Pancreas (tissue), 10 donors: ENCODE data around the gene WDR83. TPM values are rescaled to one million over a fixed set of nuclear protein-coding genes. Genes with fewer than 3 reads are reported as not detected.

ENCODE experiments used
- ATAC-seq, 4 donors: fragments of 200-7000 bp; cut with Tn5 transposase; one replicate each; pipeline versions ENCODE4 v1.8.0 to v1.9.1; 2020; ENCODE audit warnings: mild to moderate bottlenecking in 4 of 4, moderate library complexity in 4 of 4
- DNase-seq, 6 donors: peaks; one replicate each; pipeline ENCODE4 v3.0.0-alpha.2; 2020
- FAIRE-seq: peaks from 2 replicates; lab custom pipeline; 2012; peaks lifted over from hg19 to GRCh38; lab: Jason Lieb, UNC
- H3K27ac ChIP-seq, 4 donors: fragments of 200-600 bp; sonication (generic); 1 replicate in 3 of 4; 2 replicates in 1 of 4; pipeline versions ENCODE4 v1.5.0 to v1.8.0; 2020
- H3K27me3 ChIP-seq, 4 donors: fragments of 200-600 bp; one replicate each; pipeline ENCODE4 v1.8.0; 2021
- H3K36me3 ChIP-seq, 3 donors: fragments of 200-600 bp; sonication (generic) in 1 of 3; one replicate each; pipeline versions ENCODE4 v1.5.0 to v1.8.0; 2020 to 2021
- H3K4me1 ChIP-seq, 3 donors: fragments of 200-600 bp; one replicate each; pipeline ENCODE4 v1.8.0; 2021
- H3K4me3 ChIP-seq, 4 donors: fragments of 200-600 bp; sonication (generic) in 2 of 4; one replicate each; pipeline versions ENCODE4 v1.5.0 to v1.8.0; 2020 to 2021
- H3K9me3 ChIP-seq, 4 donors: fragments of 200-600 bp; one replicate each; pipeline ENCODE4 v1.8.0; 2021
- WGBS, 2 donors: extraction: QIAGEN DNeasy Blood & Tissue Kit; methylation state at CpG; one replicate each; pipeline ENCODE4 v1.1.7; 2013; 5-methylcytosine and 5-hydroxymethylcytosine counted together
- intact Hi-C, 3 donors: fragments of 100-400 bp; cut with DNase I; formaldehyde crosslinking; loops; one replicate each; pipeline versions ENCODE4 v1.11.1 to v1.14.2; 2022
- polyA plus RNA-seq, 2 donors: library from polyadenylated mRNA; stranded (reverse); fragments of 200-250 nt; gene quantifications; one replicate each; pipeline ENCODE4 v1.2.3, GENCODE V29; 2013
- total RNA-seq, 6 donors: library from RNA; stranded (reverse); fragmentation: NEBNext Ultra II Directional in 4 of 6; extraction: Animal tissue kit (Norgen Biotek cat#: 25700) in 4 of 6; gene quantifications; one replicate each; pipeline versions ENCODE4 v1.2.1 to v1.2.4, GENCODE V29; 2021 to 2023
- TF ChIP-seq, protein P1 (sequence below), 4 donors: fragments of 200-600 bp; sonication (generic) in 3 of 4; IDR thresholded peaks; one replicate each; pipeline versions ENCODE4 v1.5.0 to v1.8.0; 2021; ENCODE audit warnings: antibody characterized with exemption in 4 of 4
- donor health status: healthy with polysubstance abuse.
- donor health status: DM: no; HTN: no; CAD: no; lungs with moderate emphysema.
- donor health status: DM: no; HTN: no; CAD: no.
- donor health status: control.
- donor health status: control.
- donor health status: Bipolar disorder and iron deficiency.
- donor health status: DM: yes; HTN: yes; CAD: no.
- donor health status: DM: no; HTN: no; CAD: no.
- donor health status: DM: no; HTN: no; CAD: no.
- donor health status: DM: yes; HTN: yes; CAD: no.

WDR83 gene
- total and polyA plus RNA-seq, 8 donors = 3.5 to 28.1 (median 7.5) TPM

DNA sequence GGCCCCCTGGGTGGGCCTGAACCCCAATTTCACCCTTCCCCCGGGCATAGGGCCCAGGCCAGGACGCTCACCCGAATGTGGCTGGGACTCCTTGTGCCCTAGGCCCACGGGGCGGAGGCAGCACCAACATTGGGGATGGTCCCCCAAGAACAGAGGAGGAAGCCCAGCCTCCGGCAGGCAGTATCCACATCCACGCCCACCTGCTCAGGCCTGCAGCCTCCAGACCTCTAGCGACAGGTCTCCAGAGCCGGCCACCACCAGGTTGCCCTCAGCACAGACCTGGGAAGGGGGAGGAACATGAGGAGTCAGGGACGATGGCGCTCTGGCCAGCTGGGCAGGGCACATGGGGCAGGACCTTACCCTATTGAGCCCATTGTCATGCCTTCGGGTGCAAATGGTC is 22.4 kb downstream of the WDR83 start:
- H3K4me3 ChIP-seq = no peak overlapping the region
- TF ChIP-seq, protein P1, sequence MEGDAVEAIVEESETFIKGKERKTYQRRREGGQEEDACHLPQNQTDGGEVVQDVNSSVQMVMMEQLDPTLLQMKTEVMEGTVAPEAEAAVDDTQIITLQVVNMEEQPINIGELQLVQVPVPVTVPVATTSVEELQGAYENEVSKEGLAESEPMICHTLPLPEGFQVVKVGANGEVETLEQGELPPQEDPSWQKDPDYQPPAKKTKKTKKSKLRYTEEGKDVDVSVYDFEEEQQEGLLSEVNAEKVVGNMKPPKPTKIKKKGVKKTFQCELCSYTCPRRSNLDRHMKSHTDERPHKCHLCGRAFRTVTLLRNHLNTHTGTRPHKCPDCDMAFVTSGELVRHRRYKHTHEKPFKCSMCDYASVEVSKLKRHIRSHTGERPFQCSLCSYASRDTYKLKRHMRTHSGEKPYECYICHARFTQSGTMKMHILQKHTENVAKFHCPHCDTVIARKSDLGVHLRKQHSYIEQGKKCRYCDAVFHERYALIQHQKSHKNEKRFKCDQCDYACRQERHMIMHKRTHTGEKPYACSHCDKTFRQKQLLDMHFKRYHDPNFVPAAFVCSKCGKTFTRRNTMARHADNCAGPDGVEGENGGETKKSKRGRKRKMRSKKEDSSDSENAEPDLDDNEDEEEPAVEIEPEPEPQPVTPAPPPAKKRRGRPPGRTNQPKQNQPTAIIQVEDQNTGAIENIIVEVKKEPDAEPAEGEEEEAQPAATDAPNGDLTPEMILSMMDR (IDR thresholded peaks at IDR 0.05) = no peak
- no peaks in the 10 kb centered on the region for H3K4me1 ChIP-seq
- no peak for ATAC-seq
- H3K9me3 ChIP-seq = no peaks in the 10 kb centered on the region
- no peaks in the 10 kb centered on the region for H3K27me3 ChIP-seq
- WGBS, 2 donors = 87 to 93% methylated on average over 12 of the region's 12 CpGs
- intact Hi-C loops = no loop called here
- H3K36me3 ChIP-seq = no peaks in the 10 kb centered on the region
- no peak overlapping the region for H3K27ac ChIP-seq
- FAIRE-seq = no peak
- no peak for DNase-seq

DNA sequence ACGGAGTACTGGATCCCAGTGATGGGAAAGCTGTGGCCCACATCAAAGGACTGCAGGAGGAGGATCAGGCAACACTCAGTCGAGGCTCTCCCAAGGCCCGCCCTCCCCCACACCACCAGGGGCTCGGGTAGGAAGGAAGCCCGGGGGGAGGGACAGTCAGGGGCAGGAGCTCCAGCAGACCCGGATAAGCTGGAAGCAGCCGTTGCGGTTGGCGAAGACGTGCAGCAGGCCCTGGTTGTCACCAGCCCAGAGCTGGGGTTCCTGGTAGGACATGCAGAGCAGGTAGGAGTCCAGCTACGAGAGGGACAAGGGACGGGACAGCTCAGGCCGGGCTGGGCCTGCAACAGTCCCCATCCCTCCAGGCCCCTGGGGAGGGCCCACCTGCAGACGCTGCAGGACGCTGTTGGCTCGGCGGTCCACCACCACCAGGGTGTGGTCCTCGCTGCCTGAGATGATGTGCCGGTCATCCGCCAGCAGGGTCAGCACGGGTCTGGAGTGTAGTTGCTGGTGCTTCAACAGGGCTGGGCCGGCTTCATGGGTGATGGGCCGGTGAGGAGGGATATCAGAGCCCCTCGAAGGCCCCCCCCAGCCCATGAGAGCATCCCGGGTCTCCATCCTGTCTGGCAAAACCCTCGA is 23.1 kb downstream of the WDR83 start:
- H3K9me3 ChIP-seq = no peaks in the 10 kb centered on the region

DNA sequence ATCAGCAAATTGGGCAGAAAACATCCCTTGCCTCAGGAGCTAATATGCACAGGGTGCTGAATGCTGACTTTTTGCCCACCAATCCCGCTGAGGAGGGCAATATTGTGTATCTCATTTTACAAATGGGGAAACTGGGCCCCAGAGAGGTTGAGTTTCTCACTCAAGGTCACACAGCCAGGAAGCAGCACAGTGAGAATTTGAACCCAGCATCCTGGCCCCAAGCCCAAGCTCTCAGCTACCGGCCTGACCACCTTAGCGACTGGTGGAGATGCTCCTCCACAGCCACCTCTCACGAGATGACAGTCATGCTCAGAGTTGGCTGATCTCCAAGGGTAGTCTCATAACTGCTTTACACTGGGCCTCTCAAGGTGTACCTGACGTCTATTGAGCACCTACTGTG is 26.4 kb downstream of the WDR83 start:
- FAIRE-seq (no peak), DNase-seq (no peak), ATAC-seq (no peak)
- Histone ChIP-seq H3K4me1 (peaks cover 3 to 9% (median 6%) of the 10 kb centered on the region in 3 donors), H3K27ac (no peak overlapping the region), H3K36me3 (no peaks in the 10 kb centered on the region), H3K9me3 (no peaks in the 10 kb centered on the region), H3K4me3 (no peak overlapping the region), H3K27me3 (no peaks in the 10 kb centered on the region)
- TF ChIP-seq, protein P1 (IDR thresholded peaks at IDR 0.05) = no peak
- 85 to 86% methylated on average over 5 of the region's 5 CpGs for WGBS, 2 donors
- intact Hi-C loops = no loop called here

More for the DNA sequence above, 23.1 kb downstream of the WDR83 start:
- TF ChIP-seq, protein P1 (IDR thresholded peaks at IDR 0.05) = no peak
- intact Hi-C loops = no loop called here
- FAIRE-seq (no peak), ATAC-seq (no peak), DNase-seq (no peak)
- H3K36me3 ChIP-seq = no peaks in the 10 kb centered on the region
- H3K27ac ChIP-seq = no peak overlapping the region
- H3K4me1 ChIP-seq = no peaks in the 10 kb centered on the region
- H3K4me3 ChIP-seq = no peak overlapping the region
- H3K27me3 ChIP-seq = no peaks in the 10 kb centered on the region
- WGBS, 2 donors = 81 to 86% methylated on average over 25 to 26 of the region's 26 CpGs

DNA sequence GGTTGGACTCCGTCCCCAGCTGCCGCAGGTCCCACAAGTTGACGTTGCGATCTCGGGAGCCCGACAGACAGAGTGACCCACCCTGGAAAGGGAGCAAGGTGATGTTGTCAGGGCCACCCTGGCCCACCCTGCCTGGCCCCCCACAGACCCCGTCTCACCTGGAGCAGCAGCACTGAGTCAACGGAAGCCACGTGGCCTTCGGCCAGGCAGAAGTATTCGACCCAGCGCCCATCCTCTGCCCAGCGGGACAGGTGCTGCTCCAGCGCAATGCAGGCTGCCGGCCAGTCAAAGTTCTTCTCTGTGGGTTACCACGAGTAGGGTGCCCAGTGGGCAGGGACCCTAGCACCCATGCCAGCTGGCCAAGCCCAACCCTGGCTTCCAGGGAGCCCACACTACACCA is 28.0 kb downstream of the WDR83 start:
- no peak for DNase-seq
- Histone ChIP-seq H3K4me1 (peaks cover 3 to 9% (median 6%) of the 10 kb centered on the region in 3 donors), H3K27me3 (no peaks in the 10 kb centered on the region), H3K27ac (no peak overlapping the region), H3K4me3 (no peak overlapping the region), H3K36me3 (no peaks in the 10 kb centered on the region), H3K9me3 (no peaks in the 10 kb centered on the region)
- WGBS, 2 donors = 77 to 84% methylated on average over 16 of the region's 16 CpGs
- no peak for ATAC-seq
- FAIRE-seq = no peak
- intact Hi-C loops = no loop called here
- TF ChIP-seq, protein P1 (IDR thresholded peaks at IDR 0.05) = no peak

DNA sequence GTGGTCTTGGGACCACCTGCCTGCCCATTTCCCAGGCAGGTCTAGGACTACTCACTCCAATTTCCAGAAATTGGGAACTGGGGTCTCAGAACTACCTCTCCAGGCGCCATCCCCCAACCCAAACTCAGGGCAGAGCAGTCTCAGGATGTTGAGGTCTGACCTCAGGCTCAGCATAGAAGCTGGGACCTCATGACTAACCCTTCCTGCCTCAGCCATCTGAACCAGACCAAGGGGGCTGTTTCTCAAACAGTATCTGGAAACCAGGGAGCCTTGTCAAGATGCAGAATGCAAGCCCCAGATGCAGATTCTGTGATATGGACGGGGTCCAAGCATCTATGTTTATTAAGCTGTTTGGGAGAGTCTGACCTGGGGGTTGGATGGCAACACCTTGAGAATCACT is 28.5 kb downstream of the WDR83 start:
- WGBS, 2 donors = 48 to 58% methylated on average over 2 of the region's 2 CpGs
- H3K36me3 ChIP-seq = no peaks in the 10 kb centered on the region
- TF ChIP-seq, protein P1 (IDR thresholded peaks at IDR 0.05) = no peak
- H3K27me3 ChIP-seq = no peaks in the 10 kb centered on the region
- FAIRE-seq = no peak
- no peak overlapping the region for H3K4me3 ChIP-seq
- intact Hi-C loops = no loop called here
- no peak overlapping the region for H3K27ac ChIP-seq
- no peaks in the 10 kb centered on the region for H3K9me3 ChIP-seq
- peaks cover 3 to 9% (median 6%) of the 10 kb centered on the region in 3 donors for H3K4me1 ChIP-seq
- no peak for DNase-seq
- ATAC-seq = no peak
